ENCODE results near the gene PARP2.

PARP2 gene

GRCh38 chr14:20400589-20400964 lies 57.1 kb downstream of the PARP2 start:
- Histone ChIP-seq H3F3A (ENCODE audit: insufficient read depth, low read length) (no peaks in the 10 kb centered on the region), H3K9ac (ENCODE audit: low read length) (no peak overlapping the region), H3K9me2 (ENCODE audit: low read depth, low read length) (no peaks in the 10 kb centered on the region), H3K27ac (ENCODE audit: low read depth, low read length, poor library complexity, severe bottlenecking) (no peak overlapping the region), H2AFZ (ENCODE audit: low read length) (no peak overlapping the region), H3K9me3 (ENCODE audit: low read length) (no peaks in the 10 kb centered on the region), H3K36me3 (ENCODE audit: insufficient read depth, low read length) (peaks cover 49% of the 10 kb centered on the region), H3K4me2 (ENCODE audit: low read length) (no peak overlapping the region), H3K4me1 (ENCODE audit: insufficient read depth, low read length, severe bottlenecking) (no peaks in the 10 kb centered on the region), H3K4me3 (ENCODE audit: low read depth, low read length, poor library complexity, severe bottlenecking) (no peak overlapping the region), H4K20me1 (ENCODE audit: insufficient read depth, low read length) (no peaks in the 10 kb centered on the region), H3K27me3 (ENCODE audit: insufficient read depth, low read length) (no peaks in the 10 kb centered on the region), H3K79me2 (ENCODE audit: insufficient read depth, low read length) (no peaks in the 10 kb centered on the region)
- TF ChIP-seq CTCF (IDR thresholded peaks at IDR 0.05; ENCODE audit: low read length) = no peak
- no peak for TF ChIP-seq EZH2 (IDR thresholded peaks at IDR 0.05; ENCODE audit: borderline replicate concordance, low read length)

- H3K27me3 ChIP-seq (ENCODE audit: insufficient read depth, low read length) = no peaks in the 10 kb centered on the region
- H2AFZ ChIP-seq (ENCODE audit: low read length) = no peak overlapping the region
- TF ChIP-seq CTCF (IDR thresholded peaks at IDR 0.05; ENCODE audit: low read length) (no peak), EZH2 (IDR thresholded peaks at IDR 0.05; ENCODE audit: borderline replicate concordance, low read length) (no peak)
- H3K36me3 ChIP-seq (ENCODE audit: insufficient read depth, low read length) = peaks cover 49% of the 10 kb centered on the region
- no peaks in the 10 kb centered on the region for H3K79me2 ChIP-seq (ENCODE audit: insufficient read depth, low read length)
- no peaks in the 10 kb centered on the region for H4K20me1 ChIP-seq (ENCODE audit: insufficient read depth, low read length)
- H3K4me3 ChIP-seq (ENCODE audit: low read depth, low read length, poor library complexity, severe bottlenecking) = no peak overlapping the region
- no peaks in the 10 kb centered on the region for H3K9me3 ChIP-seq (ENCODE audit: low read length)
- H3K9me2 ChIP-seq (ENCODE audit: low read depth, low read length) = no peaks in the 10 kb centered on the region
- H3F3A ChIP-seq (ENCODE audit: insufficient read depth, low read length) = no peaks in the 10 kb centered on the region
- no peaks in the 10 kb centered on the region for H3K4me1 ChIP-seq (ENCODE audit: insufficient read depth, low read length, severe bottlenecking)
- H3K27ac ChIP-seq (ENCODE audit: low read depth, low read length, poor library complexity, severe bottlenecking) = no peak overlapping the region
- no peak overlapping the region for H3K9ac ChIP-seq (ENCODE audit: low read length)
- no peak overlapping the region for H3K4me2 ChIP-seq (ENCODE audit: low read length)
Measured at GRCh38 chr14:20400965-20401593, 57.6 kb downstream of the PARP2 start.

DNA sequence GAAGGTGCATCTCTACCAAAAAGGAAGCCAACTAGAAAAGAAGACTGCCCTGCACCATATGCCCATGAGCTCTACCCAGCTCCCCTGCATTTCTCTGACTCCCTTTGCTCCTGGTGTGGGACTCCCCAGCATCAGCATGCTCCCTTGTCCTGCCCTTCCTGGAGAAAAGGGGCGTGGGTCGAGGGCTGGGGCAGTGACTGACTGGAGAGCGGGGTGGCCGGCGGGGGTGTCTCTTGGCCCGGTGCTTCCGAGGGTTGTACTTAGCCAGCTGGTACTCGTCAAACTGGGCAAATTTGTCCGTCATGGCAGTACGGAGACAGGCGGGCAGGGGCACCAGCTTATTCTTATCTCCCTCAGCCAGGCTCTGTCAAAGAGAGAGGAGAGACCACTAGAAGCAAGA lies 60.1 kb downstream of the PARP2 start:
- Histone ChIP-seq H3K27ac (ENCODE audit: low read depth, low read length, poor library complexity, severe bottlenecking) (no peak overlapping the region), H3K9me2 (ENCODE audit: low read depth, low read length) (no peaks in the 10 kb centered on the region), H2AFZ (ENCODE audit: low read length) (no peak overlapping the region), H3F3A (ENCODE audit: insufficient read depth, low read length) (no peaks in the 10 kb centered on the region), H3K36me3 (ENCODE audit: insufficient read depth, low read length) (peaks cover 58% of the 10 kb centered on the region), H3K4me1 (ENCODE audit: insufficient read depth, low read length, severe bottlenecking) (no peaks in the 10 kb centered on the region), H3K27me3 (ENCODE audit: insufficient read depth, low read length) (no peaks in the 10 kb centered on the region), H3K4me2 (ENCODE audit: low read length) (no peak overlapping the region), H3K79me2 (ENCODE audit: insufficient read depth, low read length) (no peaks in the 10 kb centered on the region), H3K4me3 (ENCODE audit: low read depth, low read length, poor library complexity, severe bottlenecking) (no peak overlapping the region), H3K9me3 (ENCODE audit: low read length) (no peaks in the 10 kb centered on the region), H3K9ac (ENCODE audit: low read length) (no peak overlapping the region), H4K20me1 (ENCODE audit: insufficient read depth, low read length) (no peaks in the 10 kb centered on the region)
- TF ChIP-seq EZH2 (IDR thresholded peaks at IDR 0.05; ENCODE audit: borderline replicate concordance, low read length) = no peak
- no peak for TF ChIP-seq CTCF (IDR thresholded peaks at IDR 0.05; ENCODE audit: low read length)

Measured in OCI-LY1 (cell line).